ENCODE results near the gene ZNF892.

DNA sequence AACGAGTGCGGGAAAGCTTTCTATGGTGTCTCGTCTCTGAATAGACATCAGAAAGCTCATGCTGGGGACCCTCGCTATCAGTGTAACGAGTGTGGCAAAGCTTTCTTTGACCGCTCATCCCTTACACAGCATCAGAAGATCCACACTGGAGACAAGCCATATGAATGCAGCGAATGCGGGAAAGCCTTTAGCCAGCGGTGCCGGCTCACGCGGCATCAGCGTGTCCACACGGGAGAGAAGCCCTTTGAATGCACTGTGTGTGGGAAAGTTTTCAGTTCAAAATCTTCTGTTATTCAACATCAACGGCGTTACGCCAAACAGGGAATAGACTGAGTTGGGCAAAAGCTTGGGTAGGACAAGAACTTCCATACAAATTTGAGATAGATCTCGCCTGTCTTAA, 25.5 kb upstream of the ZNF892 start:
- TF ChIP-seq NFRKB (IDR thresholded peaks at IDR 0.05) (no peak), CTBP1 (IDR thresholded peaks at IDR 0.05; ENCODE audit: borderline replicate concordance) (no peak), ZNF384 (IDR thresholded peaks at IDR 0.05) (no peak), SUZ12 (IDR thresholded peaks at IDR 0.05) (no peak), HDGF (IDR thresholded peaks at IDR 0.05; ENCODE audit: borderline replicate concordance) (no peak), SP1 (IDR thresholded peaks at IDR 0.05) (no peak), FOXM1 (IDR thresholded peaks at IDR 0.05; ENCODE audit: borderline replicate concordance) (no peak), TARDBP (IDR thresholded peaks at IDR 0.05) (no peak)

Data from HEK293T (cell line).